ENCODE results near the gene C4orf50. TPM values are rescaled to one million over a fixed set of nuclear protein-coding genes. Genes with fewer than 3 reads are reported as not detected.
"Not testable (repeated sequence)": the region's sequence is repeated elsewhere in the genome, so short reads cannot be mapped to it uniquely, and the experiment has no call there.

The C4orf50 gene
- polyA plus RNA-seq, 2 donors: under 0.01 to 0.02 TPM

DNA sequence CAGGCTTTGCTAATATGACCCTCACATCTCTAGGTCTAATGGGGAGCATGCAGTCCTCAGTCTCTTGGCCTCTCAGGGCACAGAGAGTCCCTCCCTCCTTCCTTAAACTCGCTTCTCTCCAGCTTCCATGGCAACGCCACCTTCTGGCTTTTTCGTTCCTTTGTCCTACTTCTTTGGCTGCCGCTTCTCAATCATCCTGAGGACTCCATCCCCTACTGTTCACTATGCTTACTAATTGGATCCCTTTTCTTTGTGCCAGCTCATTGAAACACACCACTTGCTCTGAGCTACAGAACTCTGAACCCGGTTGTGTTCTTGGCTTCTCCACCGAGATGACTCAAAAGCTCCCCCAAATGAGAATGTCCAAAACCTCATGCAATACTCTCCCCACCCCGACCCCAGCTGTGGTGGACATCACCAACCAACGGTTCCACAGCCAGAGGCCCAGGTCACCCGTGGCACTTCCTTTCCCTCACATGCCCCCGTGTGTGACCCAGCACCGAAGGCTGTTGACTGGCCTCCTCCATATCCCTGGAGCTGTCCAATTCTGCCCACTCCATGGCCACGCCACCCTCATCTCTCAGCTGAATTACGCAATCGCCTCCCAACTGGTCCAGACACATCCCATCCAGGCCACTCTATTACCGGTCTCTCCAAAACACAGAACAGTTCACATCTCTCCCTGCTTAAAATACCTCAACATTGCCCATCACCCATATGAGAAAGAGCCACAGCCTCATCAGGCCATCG, 160.0 kb downstream of the C4orf50 start:
- H3K36me3 ChIP-seq (ENCODE audit: control insufficient read depth in 2 of 2, insufficient read depth in 2 of 2, low read length in 1 of 2): no peaks in the 10 kb centered on the region
- H3K4me3 ChIP-seq (ENCODE audit: low read depth in 1 of 2, low read length in 2 of 2): no peak overlapping the region
- H3K4me1 ChIP-seq (ENCODE audit: control insufficient read depth in 2 of 2, insufficient read depth in 2 of 2, low read length in 1 of 2): no peaks in the 10 kb centered on the region
- WGBS, 2 donors: 88 to 91% methylated on average over 16 of the region's 16 CpGs
- no peak overlapping the region for H3K27ac ChIP-seq (ENCODE audit: low read depth in 2 of 2, low read length in 1 of 2)
- H3K27me3 ChIP-seq (ENCODE audit: control insufficient read depth in 1 of 2, insufficient read depth in 2 of 2, low read length in 2 of 2): no peaks in the 10 kb centered on the region
- H3K9me3 ChIP-seq (ENCODE audit: control insufficient read depth in 2 of 2, insufficient read depth in 1 of 2, low read depth in 1 of 2, low read length in 1 of 2): peaks cover 0 to 7% of the 10 kb centered on the region in 2 donors

GRCh38 chr4:5857199-5857598, 161.0 kb downstream of the C4orf50 start:
- Histone ChIP-seq H3K9me3 (ENCODE audit: control insufficient read depth in 2 of 2, insufficient read depth in 1 of 2, low read depth in 1 of 2, low read length in 1 of 2) (peaks cover 0 to 7% of the 10 kb centered on the region in 2 donors), H3K36me3 (ENCODE audit: control insufficient read depth in 2 of 2, insufficient read depth in 2 of 2, low read length in 1 of 2) (no peaks in the 10 kb centered on the region), H3K27me3 (ENCODE audit: control insufficient read depth in 1 of 2, insufficient read depth in 2 of 2, low read length in 2 of 2) (no peaks in the 10 kb centered on the region), H3K27ac (ENCODE audit: low read depth in 2 of 2, low read length in 1 of 2) (no peak overlapping the region), H3K4me3 (ENCODE audit: low read depth in 1 of 2, low read length in 2 of 2) (no peak overlapping the region), H3K4me1 (ENCODE audit: control insufficient read depth in 2 of 2, insufficient read depth in 2 of 2, low read length in 1 of 2) (no peaks in the 10 kb centered on the region)
- WGBS, 2 donors: 90% methylated on average over 2 of the region's 2 CpGs

- not testable (repeated sequence) for H3K4me1 ChIP-seq (ENCODE audit: control insufficient read depth in 2 of 2, insufficient read depth in 2 of 2, low read length in 1 of 2); H3K27ac ChIP-seq (ENCODE audit: low read depth in 2 of 2, low read length in 1 of 2); H3K27me3 ChIP-seq (ENCODE audit: control insufficient read depth in 1 of 2, insufficient read depth in 2 of 2, low read length in 2 of 2); H3K36me3 ChIP-seq (ENCODE audit: control insufficient read depth in 2 of 2, insufficient read depth in 2 of 2, low read length in 1 of 2); H3K4me3 ChIP-seq (ENCODE audit: low read depth in 1 of 2, low read length in 2 of 2); H3K9me3 ChIP-seq (ENCODE audit: control insufficient read depth in 2 of 2, insufficient read depth in 1 of 2, low read depth in 1 of 2, low read length in 1 of 2)
- WGBS, 2 donors: 95 to 96% methylated on average over 3 of the region's 3 CpGs
Observed at GRCh38 chr4:5856362-5856761, 161.9 kb downstream of the C4orf50 start.

DNA sequence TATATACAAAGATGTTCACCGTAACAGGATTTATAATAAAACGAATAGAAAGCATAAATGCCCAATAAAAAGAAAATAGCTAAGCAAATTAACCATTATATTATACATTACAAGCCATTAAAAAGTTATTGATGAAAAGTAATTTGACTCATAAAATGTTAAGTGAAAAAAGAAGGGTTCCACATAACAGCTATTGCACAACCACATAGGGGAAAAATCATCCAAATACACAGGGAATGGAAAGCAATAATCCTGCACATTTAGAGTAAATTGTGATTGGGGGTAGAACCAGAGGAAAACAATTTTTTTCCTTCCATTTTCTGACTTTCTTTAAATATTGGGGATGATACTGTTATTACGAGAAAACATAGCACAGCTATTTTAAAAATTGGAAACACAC, 163.3 kb downstream of the C4orf50 start:
- Histone ChIP-seq H3K9me3 (ENCODE audit: control insufficient read depth in 2 of 2, insufficient read depth in 1 of 2, low read depth in 1 of 2, low read length in 1 of 2) (peaks cover 0 to 4% of the 10 kb centered on the region in 2 donors), H3K4me3 (ENCODE audit: low read depth in 1 of 2, low read length in 2 of 2) (no peak overlapping the region), H3K4me1 (ENCODE audit: control insufficient read depth in 2 of 2, insufficient read depth in 2 of 2, low read length in 1 of 2) (no peaks in the 10 kb centered on the region), H3K36me3 (ENCODE audit: control insufficient read depth in 2 of 2, insufficient read depth in 2 of 2, low read length in 1 of 2) (no peaks in the 10 kb centered on the region), H3K27me3 (ENCODE audit: control insufficient read depth in 1 of 2, insufficient read depth in 2 of 2, low read length in 2 of 2) (no peaks in the 10 kb centered on the region), H3K27ac (ENCODE audit: low read depth in 2 of 2, low read length in 1 of 2) (no peak overlapping the region)
- 89 to 90% methylated on average over 3 of the region's 3 CpGs for WGBS, 2 donors

DNA sequence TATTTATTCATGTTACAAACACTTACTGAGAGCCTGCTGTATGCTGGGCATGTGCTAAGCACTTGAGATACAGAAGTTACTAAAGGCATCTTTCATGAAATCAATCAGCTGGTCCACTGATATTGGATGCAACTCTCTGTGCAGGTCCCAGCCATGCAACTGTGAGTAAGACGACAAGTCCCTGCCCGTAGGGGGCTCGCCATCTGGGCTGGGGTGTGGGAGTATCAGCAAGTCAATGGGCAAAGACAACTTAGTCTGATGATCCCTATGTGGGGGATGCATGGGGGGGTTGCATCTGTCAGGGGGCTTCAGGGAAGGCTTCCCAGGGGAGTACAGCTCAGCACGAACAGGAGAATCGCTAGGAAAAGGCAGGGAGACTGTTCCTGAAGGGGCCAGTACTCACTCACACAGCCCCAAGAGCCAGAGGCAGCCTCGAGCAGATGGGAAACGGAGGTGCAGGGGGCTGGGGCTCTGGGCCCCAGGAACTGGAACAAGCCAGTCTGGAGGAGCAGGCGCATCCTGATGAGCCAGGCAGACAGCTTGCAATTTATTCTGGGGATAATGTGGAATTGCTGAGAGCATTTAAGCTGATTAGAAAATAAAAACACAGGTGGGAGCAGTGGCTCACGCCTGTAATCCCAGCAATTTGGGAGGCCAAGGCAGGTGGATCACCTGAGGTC, 165.6 kb downstream of the C4orf50 start:
- H3K4me3 ChIP-seq (ENCODE audit: low read depth in 1 of 2, low read length in 2 of 2): no peak overlapping the region
- no peaks in the 10 kb centered on the region for H3K4me1 ChIP-seq (ENCODE audit: control insufficient read depth in 2 of 2, insufficient read depth in 2 of 2, low read length in 1 of 2)
- WGBS, 2 donors: 72 to 87% methylated on average over 9 of the region's 9 CpGs
- H3K36me3 ChIP-seq (ENCODE audit: control insufficient read depth in 2 of 2, insufficient read depth in 2 of 2, low read length in 1 of 2): no peaks in the 10 kb centered on the region
- peaks cover 0 to 4% of the 10 kb centered on the region in 2 donors for H3K9me3 ChIP-seq (ENCODE audit: control insufficient read depth in 2 of 2, insufficient read depth in 1 of 2, low read depth in 1 of 2, low read length in 1 of 2)
- no peak overlapping the region for H3K27ac ChIP-seq (ENCODE audit: low read depth in 2 of 2, low read length in 1 of 2)
- H3K27me3 ChIP-seq (ENCODE audit: control insufficient read depth in 1 of 2, insufficient read depth in 2 of 2, low read length in 2 of 2): no peaks in the 10 kb centered on the region

DNA sequence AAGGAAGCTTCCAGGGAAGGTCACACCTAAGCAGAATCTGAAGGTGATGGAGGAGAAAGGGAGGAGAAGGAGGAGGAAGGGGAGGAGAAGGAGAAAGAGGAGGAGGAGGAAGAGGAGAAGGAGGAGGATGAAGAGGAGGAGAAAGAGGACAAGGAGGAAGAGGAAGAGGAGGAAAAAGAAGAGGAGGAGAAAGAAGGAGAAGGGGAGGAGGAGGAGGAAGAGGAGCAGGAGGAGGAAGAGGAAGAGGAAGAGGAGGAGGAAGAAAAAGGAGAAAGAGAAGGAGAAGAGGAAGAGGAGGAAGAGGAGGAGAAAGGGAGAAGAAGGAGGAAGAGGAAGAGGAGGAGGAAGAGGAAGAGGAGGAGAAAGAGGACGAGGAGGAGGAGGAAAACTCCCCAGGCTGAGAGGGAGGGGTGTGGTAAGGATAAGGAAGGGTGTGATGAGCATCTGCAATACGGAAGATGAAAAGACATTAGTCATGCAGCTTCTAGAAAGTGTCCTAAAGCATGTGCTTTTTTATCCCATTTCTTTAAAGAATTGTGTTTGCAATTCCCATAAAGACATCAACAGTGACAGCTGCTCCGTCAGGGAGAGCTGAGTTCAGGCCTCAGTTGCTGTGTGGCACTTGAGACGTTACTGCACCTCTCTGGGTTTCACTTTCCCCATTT, 166.5 kb downstream of the C4orf50 start:
- no peak overlapping the region for H3K4me3 ChIP-seq (ENCODE audit: low read depth in 1 of 2, low read length in 2 of 2)
- no peaks in the 10 kb centered on the region for H3K4me1 ChIP-seq (ENCODE audit: control insufficient read depth in 2 of 2, insufficient read depth in 2 of 2, low read length in 1 of 2)
- H3K36me3 ChIP-seq (ENCODE audit: control insufficient read depth in 2 of 2, insufficient read depth in 2 of 2, low read length in 1 of 2): no peaks in the 10 kb centered on the region
- H3K27me3 ChIP-seq (ENCODE audit: control insufficient read depth in 1 of 2, insufficient read depth in 2 of 2, low read length in 2 of 2): no peaks in the 10 kb centered on the region
- H3K9me3 ChIP-seq (ENCODE audit: control insufficient read depth in 2 of 2, insufficient read depth in 1 of 2, low read depth in 1 of 2, low read length in 1 of 2): peaks cover 0 to 4% of the 10 kb centered on the region in 2 donors
- no peak overlapping the region for H3K27ac ChIP-seq (ENCODE audit: low read depth in 2 of 2, low read length in 1 of 2)
- 74 to 76% methylated on average over 4 of the region's 4 CpGs for WGBS, 2 donors

Other genes with a start within 250 kb of the C4orf50 start
- 1 to 10 TPM in 1 of 2 donors, under 1 TPM in 1; 0.35 to 2.3 TPM for gene CRMP1, start 125.3 kb downstream of the C4orf50 start, polyA plus RNA-seq
- under 1 TPM; 0.13 to 0.31 TPM for gene JAKMIP1, start 182.1 kb upstream of the C4orf50 start, polyA plus RNA-seq

Measured in esophagus (tissue), 2 donors.